ENCODE results near the gene CD6.

DNA sequence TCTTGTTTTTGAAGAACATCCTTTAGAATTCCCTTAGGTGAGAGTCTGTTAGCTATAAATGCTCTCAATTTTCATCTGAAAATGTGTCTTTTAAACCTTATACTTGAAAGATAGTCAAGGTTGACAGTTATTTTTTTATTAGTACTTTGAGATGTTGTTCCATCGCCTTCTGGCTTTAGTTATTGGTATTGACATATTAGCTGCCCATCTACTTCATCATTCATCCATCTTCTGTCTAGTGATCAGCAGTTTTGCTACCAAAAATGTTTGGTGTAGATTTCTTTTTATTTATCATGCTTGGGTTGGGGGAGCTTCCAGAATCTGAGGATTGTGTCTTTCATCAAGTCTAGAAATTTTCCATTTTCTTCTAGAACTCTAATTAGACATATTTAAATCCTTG, 3.3 kb upstream of the CD6 start:
- TF ChIP-seq EZH2 (IDR thresholded peaks at IDR 0.05; ENCODE audit: insufficient read depth, low read length) = no peak
- TF ChIP-seq, protein P1, sequence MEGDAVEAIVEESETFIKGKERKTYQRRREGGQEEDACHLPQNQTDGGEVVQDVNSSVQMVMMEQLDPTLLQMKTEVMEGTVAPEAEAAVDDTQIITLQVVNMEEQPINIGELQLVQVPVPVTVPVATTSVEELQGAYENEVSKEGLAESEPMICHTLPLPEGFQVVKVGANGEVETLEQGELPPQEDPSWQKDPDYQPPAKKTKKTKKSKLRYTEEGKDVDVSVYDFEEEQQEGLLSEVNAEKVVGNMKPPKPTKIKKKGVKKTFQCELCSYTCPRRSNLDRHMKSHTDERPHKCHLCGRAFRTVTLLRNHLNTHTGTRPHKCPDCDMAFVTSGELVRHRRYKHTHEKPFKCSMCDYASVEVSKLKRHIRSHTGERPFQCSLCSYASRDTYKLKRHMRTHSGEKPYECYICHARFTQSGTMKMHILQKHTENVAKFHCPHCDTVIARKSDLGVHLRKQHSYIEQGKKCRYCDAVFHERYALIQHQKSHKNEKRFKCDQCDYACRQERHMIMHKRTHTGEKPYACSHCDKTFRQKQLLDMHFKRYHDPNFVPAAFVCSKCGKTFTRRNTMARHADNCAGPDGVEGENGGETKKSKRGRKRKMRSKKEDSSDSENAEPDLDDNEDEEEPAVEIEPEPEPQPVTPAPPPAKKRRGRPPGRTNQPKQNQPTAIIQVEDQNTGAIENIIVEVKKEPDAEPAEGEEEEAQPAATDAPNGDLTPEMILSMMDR (IDR thresholded peaks at IDR 0.05; ENCODE audit: insufficient read depth, low read depth, low read length) = no peak
